NOMO-1 treated with DMSO at 0.1 percent for 48 hours (cell line): Measurements from ENCODE around the gene KCNK10.
A peak's percentile ranks its signal among the peaks of the same experiment; 100 is the strongest.

Source experiments
- DNase-seq: peaks from one replicate; lab custom pipeline; 2025; ENCODE audit not compliant: unreplicated experiment; lab: John Stamatoyannopoulos, UW

The KCNK10 gene

GRCh38 chr14:88189417-88190191 is 133.5 kb downstream of the KCNK10 start:
- DNase-seq = peak; percentile 74

DNA sequence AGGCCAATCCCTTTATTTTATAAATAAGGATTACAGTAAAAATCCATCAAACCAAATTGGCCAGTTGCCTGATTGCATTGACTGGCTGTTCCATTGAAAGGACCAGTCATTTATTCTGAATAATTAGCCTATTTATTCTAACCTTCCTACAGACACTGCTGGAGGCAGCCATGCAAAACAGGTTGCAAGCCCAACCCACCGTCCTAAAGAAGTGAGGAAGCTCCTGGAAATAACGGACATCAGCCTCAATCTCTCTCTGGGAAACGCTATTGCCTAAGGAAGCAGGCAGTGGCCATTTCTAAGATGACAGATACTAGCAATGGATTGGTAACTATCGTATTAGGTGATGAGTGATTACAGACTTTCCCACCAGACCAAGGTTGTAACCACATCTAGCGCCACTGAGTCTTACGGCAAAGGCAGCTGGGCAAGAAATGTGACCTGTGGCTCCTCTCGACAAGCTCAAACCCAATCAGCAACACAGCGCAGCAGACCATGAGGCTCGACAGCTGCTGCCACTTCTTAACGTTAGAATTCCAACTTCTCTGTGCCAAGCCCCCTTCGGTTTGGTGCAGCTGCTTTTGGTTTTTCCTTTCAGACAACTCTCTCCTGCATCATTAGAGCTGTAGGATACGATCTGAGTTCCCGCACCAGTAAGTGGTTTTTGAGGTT is 134.2 kb downstream of the KCNK10 start:
- DNase-seq = no peak

GRCh38 chr14:88185843-88186242 is 137.2 kb downstream of the KCNK10 start:
- DNase-seq = no peak

GRCh38 chr14:88184956-88185355 is 138.1 kb downstream of the KCNK10 start:
- no peak for DNase-seq

- DNase-seq = no peak
Measured at GRCh38 chr14:88181072-88181471, 142.0 kb downstream of the KCNK10 start.

GRCh38 chr14:88179716-88180115 is 143.4 kb downstream of the KCNK10 start:
- peak; percentile 90 for DNase-seq

- DNase-seq = no peak
Measured at GRCh38 chr14:88170333-88170732, 152.7 kb downstream of the KCNK10 start.

- DNase-seq = peak; percentile 29
Measured at GRCh38 chr14:88168498-88169165, 154.4 kb downstream of the KCNK10 start.

DNA sequence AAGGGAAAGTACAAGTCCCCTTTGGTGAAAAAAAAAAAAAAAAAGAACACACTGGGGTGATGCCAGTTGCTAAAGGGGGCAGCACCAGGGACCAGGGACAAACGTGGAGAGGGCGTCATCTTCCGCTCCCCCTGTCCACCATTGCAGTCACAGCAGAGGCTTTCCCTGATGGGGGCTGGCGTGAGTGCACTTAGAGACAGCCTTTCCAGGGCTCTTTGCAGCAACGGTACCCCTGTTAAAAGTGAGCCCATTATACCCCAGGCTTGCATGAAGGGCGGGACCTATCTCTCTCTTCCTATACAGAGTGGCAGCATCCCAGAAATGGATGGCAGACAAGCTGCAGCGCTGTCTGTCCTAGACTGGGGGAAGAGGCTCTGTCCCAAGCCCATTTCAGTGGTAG is 155.0 kb downstream of the KCNK10 start:
- DNase-seq = no peak

GRCh38 chr14:88166616-88167015 is 156.5 kb downstream of the KCNK10 start:
- no peak for DNase-seq

GRCh38 chr14:88164906-88165534 is 158.0 kb downstream of the KCNK10 start:
- no peak for DNase-seq

DNA sequence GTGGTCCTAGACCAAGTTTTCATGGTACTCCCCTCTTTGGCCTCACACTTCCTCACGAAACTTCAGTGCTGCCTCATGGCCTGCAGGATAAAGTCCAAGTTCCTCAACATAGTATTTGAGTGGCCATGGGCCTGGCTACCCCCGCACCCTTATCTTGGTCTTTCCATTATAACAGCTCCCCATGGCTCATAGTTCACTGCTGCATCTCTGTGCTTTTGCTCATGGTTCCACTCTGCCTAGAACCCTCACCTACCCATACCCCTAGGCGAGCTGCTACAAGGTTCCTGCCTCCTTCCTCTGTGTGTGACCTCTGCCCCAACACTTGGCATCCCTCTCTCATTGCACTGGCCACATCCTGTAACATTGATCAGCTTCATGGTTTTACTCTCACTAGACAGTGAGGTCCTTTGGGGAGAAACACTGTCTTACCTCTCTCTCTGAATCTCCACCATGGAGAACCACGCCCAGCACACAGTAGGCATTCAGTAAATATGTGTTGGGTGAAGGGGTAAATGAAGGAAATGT is 159.3 kb downstream of the KCNK10 start:
- DNase-seq = no peak

- no peak for DNase-seq
Measured at GRCh38 chr14:88156127-88156526, 166.9 kb downstream of the KCNK10 start.

DNA sequence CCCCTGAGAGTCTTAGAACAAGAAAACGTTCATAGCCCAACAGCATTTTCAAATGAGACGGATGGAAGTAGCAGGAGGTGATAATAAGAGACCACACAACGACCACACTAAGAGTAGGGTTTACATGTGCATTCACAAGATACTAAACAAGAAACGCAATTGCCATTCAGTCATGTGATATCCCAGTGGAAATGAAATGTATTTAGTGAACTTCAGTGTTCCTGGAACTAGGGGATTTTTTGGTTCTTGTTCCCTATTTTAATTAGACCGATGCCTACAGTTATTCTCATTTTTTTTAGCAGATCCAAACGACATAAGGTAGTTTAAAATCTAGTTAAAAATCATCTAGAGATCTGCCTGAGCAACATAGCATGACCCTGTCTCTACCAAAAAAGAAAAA is 168.1 kb downstream of the KCNK10 start:
- no peak for DNase-seq

GRCh38 chr14:88154321-88154720 is 168.7 kb downstream of the KCNK10 start:
- DNase-seq = no peak

- DNase-seq = no peak
Measured at GRCh38 chr14:88146881-88147649, 176.0 kb downstream of the KCNK10 start.

DNA sequence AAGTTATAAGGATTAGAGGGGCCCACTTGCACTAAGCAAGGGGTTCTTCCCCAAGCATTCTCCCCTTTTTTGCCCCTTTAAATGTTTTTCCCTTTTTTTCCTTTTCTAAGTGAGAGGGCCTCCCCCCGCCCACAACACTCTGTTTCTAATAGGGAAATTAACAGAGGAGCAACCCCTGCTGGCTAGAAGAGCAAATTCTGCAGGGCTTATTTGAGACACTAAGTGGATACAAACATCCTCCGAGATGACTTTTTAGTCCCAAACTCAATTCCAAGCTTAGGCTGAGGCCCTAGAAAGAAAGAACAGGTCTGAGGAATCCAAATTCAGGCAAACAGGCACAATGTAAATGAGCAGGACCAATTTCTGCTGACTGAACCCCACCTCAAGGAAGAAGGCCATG is 179.3 kb downstream of the KCNK10 start:
- no peak for DNase-seq

DNA sequence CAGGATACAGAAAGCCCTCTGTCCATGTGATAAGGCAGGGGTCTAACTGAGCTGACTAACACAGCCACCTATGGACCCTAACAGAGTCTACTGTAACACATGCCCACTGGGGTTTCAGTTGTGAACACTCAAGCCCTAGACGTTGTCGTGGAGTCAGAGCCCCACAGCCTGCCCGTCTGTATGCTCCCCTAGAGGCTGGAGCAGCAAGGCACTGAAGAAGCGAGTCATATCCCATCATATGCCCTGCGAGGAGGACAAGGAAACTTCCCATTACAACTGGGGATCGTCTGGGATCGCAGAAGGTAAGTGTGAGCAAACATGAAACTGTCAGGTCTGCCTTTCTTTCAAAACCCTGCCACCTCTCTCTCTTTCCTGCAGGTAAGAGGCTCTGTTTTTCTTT is 180.1 kb downstream of the KCNK10 start:
- no peak for DNase-seq

GRCh38 chr14:88140874-88141273 is 182.2 kb downstream of the KCNK10 start:
- DNase-seq = no peak

- DNase-seq = peak; percentile 47
Measured at GRCh38 chr14:88137327-88137726, 185.7 kb downstream of the KCNK10 start.
